GM19455 (cell line): ENCODE results near the gene ATP8B4.
"Not testable (repeated sequence)": the region's sequence is repeated elsewhere in the genome, so short reads cannot be mapped to it uniquely, and the experiment has no call there.

Source experiments
- ATAC-seq: cut with Tn5 transposase; IDR thresholded peaks from one replicate; pipeline ENCODE4 v1.9.1; 2021; ENCODE audit not compliant: unreplicated experiment

ATP8B4 gene

DNA sequence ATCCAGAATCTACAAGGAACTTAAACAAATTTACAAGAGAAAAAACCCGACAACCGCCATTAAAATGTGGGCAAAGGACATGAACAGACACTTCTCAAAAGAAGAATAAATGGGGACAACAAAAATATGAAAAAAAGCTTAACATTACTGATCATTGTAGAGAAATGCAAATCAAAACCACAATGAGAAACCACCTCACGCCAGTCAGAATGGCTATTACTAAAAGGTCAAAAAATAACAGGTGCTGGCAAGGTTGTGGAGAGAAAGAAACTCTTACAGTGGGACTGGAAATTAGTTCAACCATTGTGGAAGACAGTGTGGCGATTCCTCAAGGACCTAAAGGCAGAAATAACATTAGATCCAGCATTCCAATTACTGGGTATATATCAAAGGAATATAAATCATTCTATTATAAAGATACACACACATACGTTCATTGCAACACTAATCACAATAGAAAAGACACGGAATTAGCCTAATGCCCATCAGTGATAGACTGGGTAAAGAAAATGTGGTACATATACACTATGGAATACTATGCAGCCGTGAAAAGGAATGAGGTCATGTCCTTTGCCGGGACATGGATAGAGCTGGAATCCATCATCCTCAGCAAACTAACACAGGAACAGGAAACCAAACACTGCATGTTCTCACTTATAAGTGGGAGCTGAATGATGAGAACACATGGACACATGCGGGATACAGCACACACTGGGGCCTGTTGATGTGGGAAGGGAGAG lies 155.8 kb downstream of the ATP8B4 start:
- not testable (repeated sequence) for ATAC-seq

DNA sequence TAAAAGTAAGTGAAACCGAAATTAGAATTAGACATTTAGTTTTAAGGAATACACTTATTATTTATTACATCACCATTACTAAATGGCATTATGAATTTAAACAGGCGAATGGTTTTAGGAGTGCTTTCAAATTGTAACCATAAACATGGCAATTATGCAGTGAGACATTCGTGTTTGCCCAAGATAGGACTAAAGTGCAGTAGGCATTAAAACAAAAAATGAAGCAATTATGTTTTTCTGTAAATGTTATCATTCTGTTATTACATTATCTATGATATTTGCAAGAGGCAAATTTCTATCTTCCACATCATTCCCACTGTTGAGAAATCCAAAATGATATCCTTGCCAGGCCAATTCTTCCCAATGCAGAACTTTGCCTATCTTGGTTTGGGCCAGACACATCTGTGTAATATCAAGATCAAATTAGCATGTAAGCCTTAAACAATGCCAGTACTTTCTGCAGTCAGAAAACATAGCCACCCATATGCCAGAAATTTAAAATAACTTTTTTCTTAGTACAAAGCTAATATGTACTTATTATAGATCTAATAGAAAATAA lies 156.9 kb downstream of the ATP8B4 start:
- no peak for ATAC-seq

DNA sequence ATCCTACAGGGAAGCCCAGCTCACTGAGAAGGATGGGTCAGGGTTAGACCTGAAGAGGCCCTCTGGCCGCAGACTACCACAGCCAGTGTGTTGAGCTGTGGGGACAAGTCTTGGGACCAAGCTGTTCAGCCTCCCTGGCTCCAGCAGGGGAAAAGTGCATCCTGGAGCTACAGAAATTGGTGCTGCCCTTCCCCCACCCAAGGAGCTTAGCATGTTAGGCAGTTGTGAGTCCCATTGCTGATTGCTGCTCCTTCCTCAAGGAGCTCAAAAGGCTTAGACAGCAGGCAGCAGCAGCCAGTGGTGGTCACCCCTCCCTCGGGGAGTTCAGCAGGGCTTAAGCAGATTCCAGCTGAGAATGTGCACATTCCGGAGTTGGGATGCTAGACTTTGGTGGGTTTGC lies 165.6 kb downstream of the ATP8B4 start:
- no peak for ATAC-seq

DNA sequence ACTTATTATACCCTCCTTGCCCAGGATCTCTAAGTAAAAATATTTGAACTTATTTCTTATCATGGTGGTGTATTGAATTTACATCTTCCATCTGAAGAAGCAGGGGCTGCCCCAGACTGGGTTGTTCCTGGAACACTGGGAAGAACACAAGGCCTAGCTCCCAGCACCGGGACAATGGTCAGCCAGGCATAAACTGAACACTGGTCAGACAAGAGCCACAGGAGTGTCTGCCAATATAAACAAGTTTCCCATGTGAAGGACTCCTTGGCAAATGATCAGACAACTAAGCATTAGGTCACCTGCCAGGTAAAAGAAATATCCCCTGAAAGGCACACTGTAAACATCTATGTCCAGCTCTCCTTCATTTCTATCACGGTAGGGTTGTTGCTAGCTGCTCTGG lies 172.4 kb downstream of the ATP8B4 start:
- ATAC-seq = no peak

DNA sequence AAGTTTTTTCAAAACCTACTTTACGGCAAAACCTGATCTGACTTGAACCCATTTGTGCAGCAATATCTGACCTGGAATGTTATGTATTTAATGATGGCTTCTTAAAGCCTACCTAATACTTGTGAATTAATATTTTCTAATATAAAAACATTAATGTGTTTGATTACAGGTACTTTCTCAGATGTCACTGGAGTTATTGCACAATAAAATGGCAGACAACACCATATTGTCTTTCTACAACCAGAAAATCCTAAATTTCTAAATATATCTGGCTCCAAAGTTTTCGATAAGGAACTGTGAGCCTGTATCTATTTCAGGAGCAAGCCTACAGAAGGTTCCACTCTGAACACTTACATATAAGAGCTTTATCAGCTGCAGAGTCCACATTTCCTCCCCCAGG lies 184.5 kb downstream of the ATP8B4 start:
- ATAC-seq = no peak

DNA sequence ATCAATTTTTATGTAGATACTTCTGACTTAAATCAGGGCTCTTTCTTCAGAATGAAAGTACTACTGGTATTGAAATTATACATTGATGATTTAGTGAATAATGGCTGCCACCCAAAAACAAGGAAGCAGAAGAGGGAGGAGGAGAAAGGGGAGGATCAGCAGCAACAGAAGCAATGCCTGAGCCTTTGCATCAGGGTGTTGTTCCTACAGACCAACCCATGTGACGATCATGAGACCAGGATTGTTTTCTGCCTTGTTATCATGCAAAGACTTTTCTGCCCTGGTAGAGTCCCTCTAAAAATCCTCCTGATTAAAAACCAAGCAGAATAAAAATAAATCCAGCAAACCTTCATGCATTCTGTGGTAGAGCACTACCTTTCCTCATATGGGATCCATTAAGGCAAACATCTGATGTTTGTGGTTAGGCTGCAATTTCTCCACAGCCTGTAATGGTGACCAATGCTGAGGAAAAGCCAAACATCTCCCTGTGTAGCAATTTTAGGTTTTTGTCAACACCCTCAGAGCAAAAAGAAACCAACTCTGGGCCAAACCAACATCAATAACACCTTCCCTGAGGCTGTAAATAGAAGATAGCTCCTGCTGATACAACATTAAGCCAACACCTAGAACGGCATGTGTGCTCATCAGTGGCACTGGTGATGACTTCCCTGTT lies 191.7 kb downstream of the ATP8B4 start:
- no peak for ATAC-seq

DNA sequence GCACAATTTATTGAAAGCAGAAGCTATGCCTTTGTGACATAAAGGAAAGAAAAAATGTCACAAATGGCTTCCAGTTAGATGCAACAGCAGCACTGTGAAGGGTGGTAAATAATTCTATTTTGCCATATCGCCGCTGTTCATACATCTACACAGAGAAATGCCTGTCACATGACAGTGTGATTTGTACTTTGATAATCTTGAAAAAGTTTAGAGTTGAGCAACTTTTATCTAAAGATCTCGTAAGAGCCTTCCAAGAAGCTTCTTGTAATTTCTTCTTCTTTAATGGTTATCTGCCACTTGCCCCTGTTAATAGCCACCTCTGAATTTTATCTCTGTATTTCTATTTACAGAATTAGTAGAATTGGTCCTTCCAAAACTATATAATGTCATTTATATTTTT lies 192.3 kb downstream of the ATP8B4 start:
- ATAC-seq = no peak

DNA sequence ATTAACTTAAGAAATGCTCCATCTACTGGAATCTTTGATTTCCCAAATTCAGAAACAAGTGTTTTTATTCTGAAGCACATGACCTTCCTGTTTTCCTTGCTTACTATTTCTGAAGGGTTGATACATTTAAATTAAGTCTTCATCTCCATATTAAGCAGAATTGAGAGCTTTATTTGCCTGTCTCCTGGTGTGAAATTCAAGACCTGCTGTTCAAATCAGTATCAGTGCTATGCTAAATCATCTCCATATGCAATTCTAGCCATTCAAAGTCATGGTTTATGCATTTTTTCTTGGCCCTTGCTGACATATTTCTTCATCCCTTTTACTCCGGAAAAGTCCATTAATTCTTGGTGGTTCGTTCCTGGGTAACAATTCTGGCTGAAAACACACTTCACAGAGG lies 195.4 kb downstream of the ATP8B4 start:
- no peak for ATAC-seq

DNA sequence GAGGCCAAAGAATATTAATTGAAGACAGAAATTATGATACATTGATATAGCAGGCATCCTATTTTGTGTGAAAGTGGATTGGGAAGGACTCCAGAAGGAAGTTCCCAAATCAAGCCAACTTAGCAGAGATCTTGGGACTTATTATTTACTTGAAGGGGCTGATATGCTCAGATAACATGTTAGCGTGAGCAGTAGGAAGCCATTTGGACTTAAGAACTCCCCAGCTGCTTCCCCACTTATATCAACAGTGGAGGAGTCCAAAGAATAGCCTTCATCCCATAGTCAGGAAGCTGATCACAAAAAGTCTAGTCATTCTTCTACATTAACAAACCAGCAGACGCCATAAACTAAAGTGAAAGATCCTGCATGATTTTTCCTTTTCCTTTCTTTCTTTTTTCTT lies 200.0 kb downstream of the ATP8B4 start:
- ATAC-seq = no peak

DNA sequence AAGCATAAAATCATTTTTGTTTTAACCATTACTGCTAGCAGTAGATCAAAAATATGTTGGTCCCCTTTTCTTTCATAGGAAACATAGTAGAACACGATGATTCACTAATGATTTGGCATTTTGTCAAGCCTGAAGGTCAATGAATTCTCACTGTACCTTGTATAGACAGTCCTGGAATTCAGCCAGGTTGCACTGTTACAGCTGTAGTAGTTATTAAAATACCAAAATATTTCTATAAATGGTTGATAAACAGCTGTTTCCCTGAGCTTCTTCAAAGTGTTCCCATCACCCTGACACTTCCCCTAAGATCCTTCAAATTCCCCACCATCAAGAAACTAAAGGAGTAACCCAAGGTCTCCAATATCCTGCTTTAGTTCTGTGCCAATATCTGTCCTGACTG lies 200.9 kb downstream of the ATP8B4 start:
- ATAC-seq = no peak

DNA sequence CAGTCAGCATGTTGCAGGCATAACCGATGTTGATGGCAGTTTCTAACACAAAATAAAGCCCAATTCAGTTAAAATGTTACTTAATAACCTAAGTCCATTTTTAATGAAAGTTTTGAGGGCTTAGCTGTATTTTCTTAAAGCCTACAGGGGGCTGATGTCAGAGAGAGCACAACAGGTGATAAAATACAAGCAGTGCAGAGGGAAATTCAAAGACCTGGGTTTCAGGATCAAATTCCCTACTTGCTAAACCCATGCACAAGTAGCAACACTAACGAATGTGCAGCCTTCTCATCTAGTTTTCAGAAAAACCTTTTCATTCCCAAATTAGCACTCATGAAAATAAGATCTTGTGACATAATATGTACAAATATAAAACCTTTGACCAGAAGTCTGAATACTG lies 202.0 kb downstream of the ATP8B4 start:
- ATAC-seq = no peak

DNA sequence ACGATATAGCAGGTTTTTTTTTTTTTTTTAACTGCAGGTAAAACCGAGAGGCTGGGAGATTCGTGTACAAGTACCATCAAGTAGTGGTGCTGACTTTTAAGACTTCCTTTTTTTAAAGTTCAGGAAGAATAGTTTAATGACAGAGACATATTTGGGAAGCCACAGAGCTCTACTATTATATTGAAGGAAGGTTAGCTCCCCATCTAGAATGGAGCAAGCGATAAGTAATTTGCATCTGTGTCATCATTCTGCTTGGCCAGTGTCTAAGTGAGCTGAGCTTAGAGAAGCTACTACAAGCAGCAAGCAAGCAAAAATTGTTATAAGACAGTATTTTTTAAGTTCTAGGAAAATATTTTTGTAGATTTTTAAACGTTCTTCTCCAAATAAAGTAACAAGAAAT lies 203.2 kb downstream of the ATP8B4 start:
- ATAC-seq = no peak

DNA sequence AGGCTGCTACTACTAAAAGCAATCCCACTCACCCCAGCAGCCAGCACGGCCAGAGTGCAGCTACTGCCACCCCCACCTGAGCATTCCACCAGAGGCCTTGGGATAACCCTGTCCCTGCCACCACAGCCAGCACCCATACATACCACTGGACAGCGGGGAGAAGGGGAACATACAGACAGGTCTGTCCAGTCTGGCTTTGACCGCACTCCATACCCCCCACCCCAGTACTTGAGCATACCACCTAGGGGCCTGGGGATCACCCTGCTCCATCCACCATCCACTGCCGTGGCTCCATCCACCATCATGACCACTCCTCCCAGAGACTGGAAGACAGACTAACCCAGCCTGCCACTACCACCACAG lies 210.1 kb downstream of the ATP8B4 start:
- no peak for ATAC-seq

DNA sequence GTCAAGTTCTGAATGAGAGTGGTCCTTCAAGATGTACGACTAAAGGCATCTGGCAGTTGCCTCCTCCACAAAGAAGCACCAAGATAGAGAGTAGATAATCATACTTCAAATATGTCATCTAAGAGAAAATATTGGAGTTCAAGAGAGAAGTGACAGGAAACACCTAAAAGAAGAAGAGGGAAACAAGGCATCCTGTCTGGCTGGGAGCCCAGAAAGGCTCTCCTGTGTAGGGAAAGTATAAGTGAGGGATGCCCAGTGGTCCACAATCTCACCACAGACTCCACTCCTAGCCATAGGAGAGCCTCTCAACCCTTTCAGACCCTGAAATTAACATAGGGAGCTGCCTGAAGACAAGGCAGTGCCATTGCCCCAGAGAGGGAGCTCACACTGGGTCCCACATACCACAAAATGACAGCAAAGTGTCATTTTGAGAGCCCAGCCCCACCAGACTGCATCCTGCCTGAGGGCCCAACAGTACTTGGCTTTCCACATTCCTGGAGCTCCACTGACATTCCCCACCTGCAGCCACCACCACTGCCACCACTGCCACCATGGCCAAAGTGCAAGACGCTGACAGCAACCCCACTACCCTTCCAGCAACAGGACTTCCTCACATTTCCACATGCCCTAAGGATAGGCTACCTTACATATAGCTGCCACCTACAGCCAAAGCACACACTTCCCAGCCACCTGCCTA lies 210.6 kb downstream of the ATP8B4 start:
- ATAC-seq = no peak

DNA sequence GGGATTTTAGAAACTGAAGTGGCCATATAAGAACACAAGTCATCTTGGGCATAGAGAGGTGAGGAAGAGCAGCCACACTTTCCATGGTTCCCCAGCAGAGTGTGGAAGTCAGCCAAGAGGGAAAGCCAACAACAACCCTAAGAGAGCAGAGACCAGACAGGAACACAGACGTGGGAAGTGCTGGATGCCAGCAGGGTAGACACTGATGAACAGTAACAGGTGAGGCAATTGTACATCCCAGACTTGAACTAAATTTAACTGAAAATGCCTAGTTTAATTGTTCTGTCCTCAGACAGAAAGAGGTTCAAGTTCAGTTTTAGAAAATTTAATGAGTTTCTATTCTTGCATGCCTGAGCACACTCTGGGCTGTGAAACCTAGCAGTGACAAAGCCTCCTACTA lies 212.1 kb downstream of the ATP8B4 start:
- ATAC-seq = no peak

DNA sequence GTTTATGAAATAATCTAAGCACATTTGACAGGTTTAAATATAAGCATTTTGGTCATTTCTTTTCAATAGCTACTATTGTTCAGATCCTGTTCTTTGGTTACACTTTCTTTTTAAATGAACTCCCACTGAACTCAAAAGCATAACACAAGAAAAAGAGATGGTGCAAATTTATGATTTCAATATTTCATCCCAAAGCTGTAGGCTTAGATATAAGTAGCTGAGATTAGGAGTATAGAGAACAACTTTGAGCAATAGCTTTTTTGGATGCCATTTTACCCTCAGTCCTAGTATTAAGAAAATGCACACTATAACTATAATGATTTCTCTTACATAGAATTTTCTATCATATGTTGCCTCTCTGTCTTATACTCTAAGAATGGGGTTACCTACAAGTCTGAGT lies 213.8 kb downstream of the ATP8B4 start:
- no peak for ATAC-seq

DNA sequence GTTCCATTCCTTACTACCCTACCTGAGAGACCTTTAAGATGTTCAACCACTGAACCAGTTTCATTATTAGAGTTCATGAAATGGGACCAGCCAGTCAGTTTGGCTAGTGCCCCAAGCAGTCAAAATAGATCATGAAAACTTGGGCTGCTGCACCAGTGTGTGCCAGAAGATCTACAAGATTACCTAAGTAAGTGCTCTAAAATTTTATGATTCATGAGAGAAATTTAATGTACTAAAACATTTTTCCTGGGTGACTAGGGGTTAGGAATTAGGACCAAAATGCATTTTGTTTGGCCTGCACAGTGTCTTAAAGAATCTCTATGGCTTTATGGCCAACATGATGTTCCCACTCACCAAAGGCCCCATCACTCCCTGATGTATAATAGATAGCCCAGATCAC lies 214.7 kb downstream of the ATP8B4 start:
- no peak for ATAC-seq

DNA sequence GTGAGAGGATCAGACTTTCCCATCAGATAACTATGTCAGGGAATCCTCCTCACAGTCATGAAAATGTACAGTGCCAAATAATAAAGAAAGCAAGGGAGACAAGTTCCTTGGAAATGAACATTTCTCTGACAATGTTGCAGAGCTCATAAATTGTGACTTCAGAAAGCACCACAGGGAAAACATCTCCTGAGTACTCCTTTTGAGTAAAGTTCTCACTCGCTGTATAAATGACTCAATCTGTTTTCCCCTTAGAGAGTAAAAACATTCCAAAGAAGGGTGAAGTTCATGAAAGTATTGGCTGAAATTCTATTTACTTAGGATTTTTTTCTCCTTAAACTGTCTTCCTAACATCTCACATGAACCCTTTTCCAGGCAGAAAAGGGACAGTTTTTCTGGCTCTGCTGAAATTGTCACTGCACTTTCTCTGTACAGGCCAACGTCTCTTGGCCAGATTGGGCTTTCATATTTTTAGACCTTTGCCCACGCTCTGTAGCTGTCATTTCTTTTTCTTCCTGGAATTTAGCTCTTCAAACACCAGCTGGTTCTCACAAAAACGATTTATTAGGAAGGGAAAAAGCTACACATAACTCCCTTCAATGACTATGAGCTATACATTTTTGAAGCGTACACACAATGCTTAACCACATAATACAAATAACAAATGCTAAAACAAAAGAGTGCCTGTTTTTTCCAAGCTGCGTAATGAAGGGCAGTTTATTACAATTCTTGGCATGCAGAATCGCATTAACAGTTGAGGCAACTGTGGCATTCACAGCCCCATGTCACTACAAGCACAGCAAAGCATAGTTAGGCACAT lies 216.1 kb downstream of the ATP8B4 start:
- ATAC-seq = no peak

DNA sequence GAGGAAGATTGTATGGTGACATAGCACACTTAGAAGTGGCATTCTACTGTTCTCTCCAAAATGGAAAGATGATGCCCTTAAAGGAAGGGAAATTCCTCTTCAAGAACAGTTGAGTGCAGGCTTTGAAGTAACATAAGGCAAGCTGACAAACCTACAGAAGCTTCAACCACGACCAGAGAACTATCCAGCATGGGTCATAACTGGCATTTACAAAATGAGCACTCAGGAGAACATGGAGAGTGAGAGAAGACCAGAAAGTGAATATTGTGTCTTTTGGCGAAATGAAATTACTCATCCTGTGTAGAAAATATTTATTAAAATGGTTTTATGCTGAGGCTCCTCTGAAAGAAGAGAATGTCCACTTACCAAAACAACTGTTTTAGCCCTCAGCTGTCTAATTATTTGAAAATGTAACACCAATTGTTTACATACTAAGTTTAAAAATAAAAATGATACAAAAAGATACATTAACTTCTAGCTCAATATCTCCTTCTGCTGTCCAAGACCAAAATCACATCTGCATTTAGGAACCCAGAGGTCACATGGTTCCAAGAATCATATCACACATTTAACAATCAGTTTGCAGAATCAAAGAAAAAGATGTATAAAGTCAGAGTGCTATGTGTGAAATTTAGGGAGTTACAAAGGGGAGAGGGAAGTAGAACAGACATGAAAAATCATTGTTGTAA lies 216.9 kb downstream of the ATP8B4 start:
- no peak for ATAC-seq

DNA sequence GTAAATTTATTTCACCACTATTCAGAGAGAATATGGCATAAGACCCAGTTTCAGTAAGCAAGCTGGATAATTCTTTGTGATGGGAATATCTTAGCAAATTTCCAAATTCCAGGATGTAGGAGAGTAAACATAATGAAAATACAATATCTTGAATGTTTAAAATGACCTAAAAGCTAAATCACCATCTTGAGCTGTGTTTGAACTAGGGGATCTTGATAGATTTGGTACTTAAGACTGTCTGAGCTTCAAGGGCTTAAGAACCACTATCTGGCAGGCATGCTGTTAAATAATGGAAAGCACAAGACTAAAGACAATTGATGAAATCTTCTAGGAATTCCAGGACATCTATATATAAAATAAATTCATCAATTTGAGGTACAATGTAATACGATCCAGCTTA lies 217.7 kb downstream of the ATP8B4 start:
- ATAC-seq = no peak

DNA sequence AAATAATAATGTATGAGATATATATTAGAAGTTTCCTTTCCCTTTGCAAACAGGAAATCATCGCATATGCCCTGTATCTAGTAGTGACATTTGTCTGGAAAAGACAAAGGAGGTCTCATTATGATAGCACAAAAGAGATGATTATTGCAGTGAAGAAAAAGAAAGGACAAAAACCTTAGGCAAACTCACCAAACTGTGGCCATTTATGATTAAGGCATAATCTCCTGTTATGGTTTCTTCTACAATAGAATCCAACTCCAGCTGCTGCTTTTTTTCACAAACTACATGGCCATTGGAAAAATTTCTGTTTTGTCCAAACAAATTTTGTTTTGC lies 218.2 kb downstream of the ATP8B4 start:
- no peak for ATAC-seq
